Stimulated activated CD4-positive, alpha-beta T cell treated with anti-CD3 and anti-CD28 coated beads, Interleukin-1b, Interleukin-23, amount 100 ng/mL, for 48 hours (primary cell): ENCODE measurements around the gene NXT1.

Experiments used
- DNase-seq: peaks from one replicate; pipeline ENCODE4 v3.0.0-alpha.2; 2020

The NXT1 gene

GRCh38 chr20:23393996-23394775 is 43.6 kb downstream of the NXT1 start:
- DNase-seq: no peak

GRCh38 chr20:23396950-23397627 is 46.5 kb downstream of the NXT1 start:
- no peak for DNase-seq

- no peak for DNase-seq
These were observed 47.4 kb downstream of the NXT1 start for GRCh38 chr20:23397961-23398360.

- DNase-seq: no peak
These were observed 49.1 kb downstream of the NXT1 start for GRCh38 chr20:23399568-23400241.

- DNase-seq: no peak
These were observed 50.5 kb downstream of the NXT1 start for GRCh38 chr20:23401051-23401450.

- no peak for DNase-seq
These were observed 53.2 kb downstream of the NXT1 start for GRCh38 chr20:23403751-23404150.

- DNase-seq: no peak
These were observed 53.6 kb downstream of the NXT1 start for GRCh38 chr20:23404196-23404595.
